HepG2 (cell line): Measurements from ENCODE around the gene MXD3. TPM values are rescaled to one million over a fixed set of nuclear protein-coding genes. Genes with fewer than 3 reads are reported as not detected.

Source experiments
- HDAC6 ChIP-seq: fragments of 200-600 bp; sonication (generic); IDR thresholded peaks from 2 replicates; pipeline ENCODE4 v1.7.0; 2017; ENCODE audit warnings: mild to moderate bottlenecking, antibody characterized with exemption, low read length, low read depth
- HNRNPK ChIP-seq: fragments of 200-400 bp; formaldehyde crosslinking; IDR thresholded peaks from 2 replicates; pipeline ENCODE4 v1.6.1; 2018; ENCODE audit warnings: low read length, low read depth, moderate library complexity, mild to moderate bottlenecking; ENCODE audit not compliant: poor library complexity, severe bottlenecking
- KDM2A ChIP-seq: sonication (generic); formaldehyde crosslinking; IDR thresholded peaks from 2 replicates; pipeline ENCODE4 v1.4.0; 2020; ENCODE audit warnings: low read depth, missing genetic modification reagents, borderline replicate concordance
- NFKBIZ ChIP-seq: IDR thresholded peaks from 2 replicates; pipeline ENCODE4 v1.6.1; 2018; ENCODE audit warnings: missing genetic modification reagents, missing compliant biosample characterization
- ZNF256 ChIP-seq: sonication (generic); formaldehyde crosslinking; conservative IDR thresholded peaks from 2 replicates; pipeline ENCODE4 v1.4.0; 2020; ENCODE audit warnings: missing genetic modification reagents
- ZNF33B ChIP-seq: sonication (generic); formaldehyde crosslinking; IDR thresholded peaks from 2 replicates; pipeline ENCODE4 v1.5.1; 2020; ENCODE audit warnings: mild to moderate bottlenecking, missing genetic modification reagents
- ZNF543 ChIP-seq: sonication (generic); formaldehyde crosslinking; IDR thresholded peaks from 2 replicates; pipeline ENCODE4 v1.4.0; 2020; ENCODE audit warnings: mild to moderate bottlenecking, missing genetic modification reagents
- ZNF549 ChIP-seq: sonication (generic); formaldehyde crosslinking; IDR thresholded peaks from 2 replicates; pipeline ENCODE4 v1.5.0; 2020; ENCODE audit warnings: missing genetic modification reagents
- ZNF724P ChIP-seq: sonication (generic); formaldehyde crosslinking; IDR thresholded peaks from 2 replicates; pipeline ENCODE4 v1.8.0; 2022; ENCODE audit warnings: missing genetic modification reagents, borderline replicate concordance
- polyA plus RNA-seq, 8 experiments: library from polyadenylated mRNA; depleted of rRNA in 3 of 8; stranded (reverse) in 7 of 8; unstranded in 1 of 8; fragments of >200 nt; fragmentation: Illumina TruSeq in 4 of 8; extraction: Trizol in 4 of 8; gene quantifications; 2 replicates each; pipeline versions ENCODE4 v1.2.1 to v1.2.3, GENCODE V29; 2011 to 2016; ENCODE audit warnings: low read depth in 4 of 8, missing spikeins in 1 of 8, mixed read lengths in 1 of 8; ENCODE audit not compliant: insufficient read depth in 1 of 8
- total RNA-seq, 5 experiments: library from RNA; depleted of rRNA; stranded (reverse); fragments of >200 nt; fragmentation: Illumina TruSeq; extraction: Trizol; gene quantifications; 2 replicates each; pipeline ENCODE4 v1.2.3, GENCODE V29; 2016; ENCODE audit warnings: low read depth in 1 of 5
- TF ChIP-seq, protein P1 (sequence below): sonication (generic); formaldehyde crosslinking; IDR thresholded peaks from 2 replicates; pipeline ENCODE4 v1.4.0; 2020; ENCODE audit warnings: mild to moderate bottlenecking, missing genetic modification reagents
- TF ChIP-seq, protein P2 (sequence below): sonication (generic); formaldehyde crosslinking; IDR thresholded peaks from 2 replicates; pipeline ENCODE4 v1.4.0; 2020; ENCODE audit warnings: missing genetic modification reagents
- TF ChIP-seq, protein P3 (sequence below): sonication (generic); formaldehyde crosslinking; IDR thresholded peaks from 2 replicates; pipeline ENCODE4 v1.4.0; 2020; ENCODE audit warnings: mild to moderate bottlenecking, missing genetic modification reagents
- TF ChIP-seq, protein P4 (sequence below): sonication (generic); formaldehyde crosslinking; IDR thresholded peaks from 2 replicates; pipeline ENCODE4 v1.8.0; 2022; ENCODE audit warnings: mild to moderate bottlenecking, missing genetic modification reagents; ENCODE audit not compliant: insufficient replicate concordance
- TF ChIP-seq, protein P5 (sequence below): sonication (generic); formaldehyde crosslinking; IDR thresholded peaks from 2 replicates; pipeline ENCODE4 v1.4.0; 2020; ENCODE audit warnings: missing genetic modification reagents, borderline replicate concordance
- TF ChIP-seq, protein P6 (sequence below): sonication (generic); formaldehyde crosslinking; IDR thresholded peaks from 2 replicates; pipeline ENCODE4 v1.4.0; 2020; ENCODE audit warnings: missing genetic modification reagents
- TF ChIP-seq, protein P7 (sequence below): sonication (generic); formaldehyde crosslinking; conservative IDR thresholded peaks from 2 replicates; pipeline ENCODE4 v1.4.0; 2020; ENCODE audit warnings: missing genetic modification reagents

MXD3 gene
- total and polyA plus RNA-seq, 2 of the 13 experiments (the other 11 are each of a cell fraction or from before 2014, with no cell fraction given): 10.5 to 12.8 TPM

DNA sequence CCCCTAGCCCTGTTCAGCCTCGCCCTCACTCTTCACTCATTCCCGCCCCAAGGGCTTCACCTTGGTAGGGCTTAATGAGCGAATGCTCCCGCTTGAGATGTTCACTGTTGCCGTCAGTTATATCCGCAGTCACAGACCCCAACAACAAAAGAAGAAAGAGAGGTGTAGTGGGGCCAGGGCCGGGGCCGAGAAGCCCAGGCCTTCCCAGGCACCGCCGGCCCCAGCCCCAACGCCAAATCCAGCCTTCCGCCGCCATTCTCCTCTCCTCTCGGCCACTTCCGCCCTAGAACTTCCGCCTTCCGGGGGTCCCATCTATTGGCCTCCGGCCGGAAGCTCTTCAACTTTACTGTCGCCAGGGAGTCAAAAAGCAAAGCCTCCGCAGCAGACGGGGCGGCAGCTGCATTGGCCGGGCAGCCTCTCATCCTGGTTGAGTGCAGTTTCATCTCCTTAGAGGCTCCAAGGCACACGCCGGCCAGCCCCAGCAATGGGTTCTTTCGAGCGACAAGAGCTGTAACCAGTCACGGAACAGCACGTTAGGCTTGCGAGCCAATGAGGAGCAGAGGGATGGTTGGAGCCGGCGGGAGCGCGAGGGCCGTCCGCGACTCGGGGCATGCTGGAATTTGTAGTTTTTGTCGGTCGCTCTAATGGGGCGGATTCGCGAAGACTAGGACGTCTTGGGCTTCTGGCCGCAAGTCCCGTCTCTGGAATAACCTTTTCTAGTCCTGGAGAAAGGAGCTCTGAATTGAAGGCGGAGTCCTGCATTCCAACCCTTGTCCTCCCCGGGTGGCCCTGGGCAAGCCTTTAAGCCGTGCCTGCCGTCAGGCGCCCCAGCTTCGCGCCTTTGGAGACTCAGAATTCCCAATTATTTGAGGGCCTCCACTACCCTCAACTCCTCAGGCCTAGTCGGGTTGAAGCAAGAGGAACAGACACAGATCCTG lies 40.0 kb upstream of the MXD3 start, which contains the start of gene LMAN2 (continued):
- TF ChIP-seq, protein P1, sequence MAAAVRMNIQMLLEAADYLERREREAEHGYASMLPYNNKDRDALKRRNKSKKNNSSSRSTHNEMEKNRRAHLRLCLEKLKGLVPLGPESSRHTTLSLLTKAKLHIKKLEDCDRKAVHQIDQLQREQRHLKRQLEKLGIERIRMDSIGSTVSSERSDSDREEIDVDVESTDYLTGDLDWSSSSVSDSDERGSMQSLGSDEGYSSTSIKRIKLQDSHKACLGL (CRISPR knock-in tag): no peak
- TF ChIP-seq KDM2A (CRISPR knock-in tag) (peak; percentile 77), HNRNPK (no peak), NFKBIZ (CRISPR knock-in tag) (no peak), ZNF724P (CRISPR knock-in tag) (peak; percentile 84; the same call in 1 of the 2 replicates), HDAC6 (no peak), ZNF33B (CRISPR knock-in tag) (0 out of 2 replicates have a peak, but pooled peaks have one; percentile 36), ZNF256 (CRISPR knock-in tag) (no peak), ZNF549 (no peak), ZNF543 (no peak)
- TF ChIP-seq, protein P2, sequence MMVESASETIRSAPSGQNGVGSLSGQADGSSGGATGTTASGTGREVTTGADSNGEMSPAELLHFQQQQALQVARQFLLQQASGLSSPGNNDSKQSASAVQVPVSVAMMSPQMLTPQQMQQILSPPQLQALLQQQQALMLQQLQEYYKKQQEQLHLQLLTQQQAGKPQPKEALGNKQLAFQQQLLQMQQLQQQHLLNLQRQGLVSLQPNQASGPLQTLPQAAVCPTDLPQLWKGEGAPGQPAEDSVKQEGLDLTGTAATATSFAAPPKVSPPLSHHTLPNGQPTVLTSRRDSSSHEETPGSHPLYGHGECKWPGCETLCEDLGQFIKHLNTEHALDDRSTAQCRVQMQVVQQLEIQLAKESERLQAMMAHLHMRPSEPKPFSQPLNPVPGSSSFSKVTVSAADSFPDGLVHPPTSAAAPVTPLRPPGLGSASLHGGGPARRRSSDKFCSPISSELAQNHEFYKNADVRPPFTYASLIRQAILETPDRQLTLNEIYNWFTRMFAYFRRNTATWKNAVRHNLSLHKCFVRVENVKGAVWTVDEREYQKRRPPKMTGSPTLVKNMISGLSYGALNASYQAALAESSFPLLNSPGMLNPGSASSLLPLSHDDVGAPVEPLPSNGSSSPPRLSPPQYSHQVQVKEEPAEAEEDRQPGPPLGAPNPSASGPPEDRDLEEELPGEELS (CRISPR knock-in tag): 0 out of 2 replicates have a peak, but pooled peaks have one; percentile 21
- TF ChIP-seq, protein P3, sequence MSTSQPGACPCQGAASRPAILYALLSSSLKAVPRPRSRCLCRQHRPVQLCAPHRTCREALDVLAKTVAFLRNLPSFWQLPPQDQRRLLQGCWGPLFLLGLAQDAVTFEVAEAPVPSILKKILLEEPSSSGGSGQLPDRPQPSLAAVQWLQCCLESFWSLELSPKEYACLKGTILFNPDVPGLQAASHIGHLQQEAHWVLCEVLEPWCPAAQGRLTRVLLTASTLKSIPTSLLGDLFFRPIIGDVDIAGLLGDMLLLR: no peak
- TF ChIP-seq, protein P4, sequence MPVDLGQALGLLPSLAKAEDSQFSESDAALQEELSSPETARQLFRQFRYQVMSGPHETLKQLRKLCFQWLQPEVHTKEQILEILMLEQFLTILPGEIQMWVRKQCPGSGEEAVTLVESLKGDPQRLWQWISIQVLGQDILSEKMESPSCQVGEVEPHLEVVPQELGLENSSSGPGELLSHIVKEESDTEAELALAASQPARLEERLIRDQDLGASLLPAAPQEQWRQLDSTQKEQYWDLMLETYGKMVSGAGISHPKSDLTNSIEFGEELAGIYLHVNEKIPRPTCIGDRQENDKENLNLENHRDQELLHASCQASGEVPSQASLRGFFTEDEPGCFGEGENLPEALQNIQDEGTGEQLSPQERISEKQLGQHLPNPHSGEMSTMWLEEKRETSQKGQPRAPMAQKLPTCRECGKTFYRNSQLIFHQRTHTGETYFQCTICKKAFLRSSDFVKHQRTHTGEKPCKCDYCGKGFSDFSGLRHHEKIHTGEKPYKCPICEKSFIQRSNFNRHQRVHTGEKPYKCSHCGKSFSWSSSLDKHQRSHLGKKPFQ: no peak
- TF ChIP-seq, protein P5, sequence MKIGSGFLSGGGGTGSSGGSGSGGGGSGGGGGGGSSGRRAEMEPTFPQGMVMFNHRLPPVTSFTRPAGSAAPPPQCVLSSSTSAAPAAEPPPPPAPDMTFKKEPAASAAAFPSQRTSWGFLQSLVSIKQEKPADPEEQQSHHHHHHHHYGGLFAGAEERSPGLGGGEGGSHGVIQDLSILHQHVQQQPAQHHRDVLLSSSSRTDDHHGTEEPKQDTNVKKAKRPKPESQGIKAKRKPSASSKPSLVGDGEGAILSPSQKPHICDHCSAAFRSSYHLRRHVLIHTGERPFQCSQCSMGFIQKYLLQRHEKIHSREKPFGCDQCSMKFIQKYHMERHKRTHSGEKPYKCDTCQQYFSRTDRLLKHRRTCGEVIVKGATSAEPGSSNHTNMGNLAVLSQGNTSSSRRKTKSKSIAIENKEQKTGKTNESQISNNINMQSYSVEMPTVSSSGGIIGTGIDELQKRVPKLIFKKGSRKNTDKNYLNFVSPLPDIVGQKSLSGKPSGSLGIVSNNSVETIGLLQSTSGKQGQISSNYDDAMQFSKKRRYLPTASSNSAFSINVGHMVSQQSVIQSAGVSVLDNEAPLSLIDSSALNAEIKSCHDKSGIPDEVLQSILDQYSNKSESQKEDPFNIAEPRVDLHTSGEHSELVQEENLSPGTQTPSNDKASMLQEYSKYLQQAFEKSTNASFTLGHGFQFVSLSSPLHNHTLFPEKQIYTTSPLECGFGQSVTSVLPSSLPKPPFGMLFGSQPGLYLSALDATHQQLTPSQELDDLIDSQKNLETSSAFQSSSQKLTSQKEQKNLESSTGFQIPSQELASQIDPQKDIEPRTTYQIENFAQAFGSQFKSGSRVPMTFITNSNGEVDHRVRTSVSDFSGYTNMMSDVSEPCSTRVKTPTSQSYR: no peak
- TF ChIP-seq, protein P6, sequence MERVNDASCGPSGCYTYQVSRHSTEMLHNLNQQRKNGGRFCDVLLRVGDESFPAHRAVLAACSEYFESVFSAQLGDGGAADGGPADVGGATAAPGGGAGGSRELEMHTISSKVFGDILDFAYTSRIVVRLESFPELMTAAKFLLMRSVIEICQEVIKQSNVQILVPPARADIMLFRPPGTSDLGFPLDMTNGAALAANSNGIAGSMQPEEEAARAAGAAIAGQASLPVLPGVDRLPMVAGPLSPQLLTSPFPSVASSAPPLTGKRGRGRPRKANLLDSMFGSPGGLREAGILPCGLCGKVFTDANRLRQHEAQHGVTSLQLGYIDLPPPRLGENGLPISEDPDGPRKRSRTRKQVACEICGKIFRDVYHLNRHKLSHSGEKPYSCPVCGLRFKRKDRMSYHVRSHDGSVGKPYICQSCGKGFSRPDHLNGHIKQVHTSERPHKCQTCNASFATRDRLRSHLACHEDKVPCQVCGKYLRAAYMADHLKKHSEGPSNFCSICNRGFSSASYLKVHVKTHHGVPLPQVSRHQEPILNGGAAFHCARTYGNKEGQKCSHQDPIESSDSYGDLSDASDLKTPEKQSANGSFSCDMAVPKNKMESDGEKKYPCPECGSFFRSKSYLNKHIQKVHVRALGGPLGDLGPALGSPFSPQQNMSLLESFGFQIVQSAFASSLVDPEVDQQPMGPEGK (CRISPR knock-in tag): peak; percentile 33; the same call in 1 of the 2 replicates
- TF ChIP-seq, protein P7, sequence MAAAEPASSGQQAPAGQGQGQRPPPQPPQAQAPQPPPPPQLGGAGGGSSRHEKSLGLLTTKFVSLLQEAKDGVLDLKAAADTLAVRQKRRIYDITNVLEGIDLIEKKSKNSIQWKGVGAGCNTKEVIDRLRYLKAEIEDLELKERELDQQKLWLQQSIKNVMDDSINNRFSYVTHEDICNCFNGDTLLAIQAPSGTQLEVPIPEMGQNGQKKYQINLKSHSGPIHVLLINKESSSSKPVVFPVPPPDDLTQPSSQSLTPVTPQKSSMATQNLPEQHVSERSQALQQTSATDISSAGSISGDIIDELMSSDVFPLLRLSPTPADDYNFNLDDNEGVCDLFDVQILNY (CRISPR knock-in tag): no peak
